GM23338 (cell line): ENCODE data around the gene ADGRV1. TPM values are rescaled to one million over a fixed set of nuclear protein-coding genes. Genes with fewer than 3 reads are reported as not detected.

Experiments
- ATAC-seq: fragments of 200-7000 bp; cut with Tn5 transposase; 3 replicates; pipeline ENCODE4 v1.9.1; 2020
- DNase-seq: peaks from one replicate; pipeline ENCODE4 v3.0.0-alpha.2; 2015; ENCODE audit warnings: low spot score
- H2AFZ ChIP-seq: fragments of 200-600 bp; sonication (generic); 2 replicates; pipeline ENCODE4 v1.8.0; 2016; ENCODE audit warnings: antibody characterized with exemption, mild to moderate bottlenecking, moderate library complexity
- H3F3A ChIP-seq: fragments of 200-600 bp; sonication (generic); replicated peaks from 2 replicates; pipeline ENCODE4 v1.8.0; 2017; ENCODE audit warnings: antibody characterized with exemption, mixed run types, low read depth
- H3K27ac ChIP-seq: fragments of 200-600 bp; sonication (generic); 2 replicates; pipeline ENCODE4 v1.6.1; 2016; ENCODE audit warnings: low read depth
- H3K27me3 ChIP-seq: fragments of 200-600 bp; sonication (generic); 2 replicates; pipeline ENCODE4 v1.8.0; 2016; ENCODE audit warnings: mild to moderate bottlenecking, mixed run types, moderate library complexity; ENCODE audit not compliant: insufficient read depth
- H3K36me3 ChIP-seq: fragments of 200-600 bp; sonication (generic); 2 replicates; pipeline ENCODE4 v1.8.0; 2016; ENCODE audit warnings: mild to moderate bottlenecking; ENCODE audit not compliant: insufficient read depth
- H3K4me1 ChIP-seq: fragments of 200-600 bp; sonication (generic); 2 replicates; pipeline ENCODE4 v1.8.0; 2016; ENCODE audit warnings: mild to moderate bottlenecking, moderate library complexity; ENCODE audit not compliant: insufficient read depth
- H3K4me2 ChIP-seq: fragments of 200-600 bp; sonication (generic); 2 replicates; pipeline ENCODE4 v1.7.1; 2017; ENCODE audit warnings: mixed run types
- H3K4me3 ChIP-seq: fragments of 200-600 bp; sonication (generic); 2 replicates; pipeline ENCODE4 v1.6.1; 2016; ENCODE audit warnings: mixed run types
- H3K79me2 ChIP-seq: fragments of 200-600 bp; sonication (generic); replicated peaks from 2 replicates; pipeline ENCODE4 v1.8.0; 2017; ENCODE audit warnings: mild to moderate bottlenecking; ENCODE audit not compliant: insufficient read depth
- H3K9me2 ChIP-seq: fragments of 200-600 bp; sonication (generic); 2 replicates; pipeline ENCODE4 v1.8.0; 2017; ENCODE audit not compliant: insufficient read depth
- H4K20me1 ChIP-seq: fragments of 200-600 bp; sonication (generic); replicated peaks from 2 replicates; pipeline ENCODE4 v1.8.0; 2017; ENCODE audit warnings: mild to moderate bottlenecking; ENCODE audit not compliant: insufficient read depth
- H3K27ac Mint-ChIP-seq: 2 replicates; pipeline ENCODE4 v1.8.0; 2020; ENCODE audit warnings: inconsistent platforms, mild to moderate bottlenecking, moderate library complexity, mixed read lengths
- H3K27me3 Mint-ChIP-seq: 3 replicates; pipeline ENCODE4 v1.8.0; 2022; ENCODE audit warnings: low read depth, mild to moderate bottlenecking, moderate library complexity, mixed read lengths, inconsistent platforms; ENCODE audit not compliant: insufficient read depth, poor library complexity
- H3K36me3 Mint-ChIP-seq: 3 replicates; pipeline ENCODE4 v1.8.0; 2021; ENCODE audit warnings: low read depth, mild to moderate bottlenecking, inconsistent platforms, moderate library complexity, mixed read lengths
- H3K4me1 Mint-ChIP-seq: 3 replicates; pipeline ENCODE4 v1.8.0; 2020; ENCODE audit warnings: mild to moderate bottlenecking, inconsistent platforms, mixed read lengths
- H3K4me3 Mint-ChIP-seq: 3 replicates; pipeline ENCODE4 v1.8.0; 2021; ENCODE audit warnings: moderate library complexity, mild to moderate bottlenecking, inconsistent platforms, mixed read lengths
- H3K9me3 Mint-ChIP-seq: 3 replicates; pipeline ENCODE4 v1.8.0; 2020; ENCODE audit warnings: moderate library complexity, mild to moderate bottlenecking, inconsistent platforms, mixed read lengths
- CTCF ChIP-seq, 2 experiments: fragments of 200-600 bp in 1 of 2; sonication (generic) in 1 of 2; conservative IDR thresholded peaks; 2 replicates each; pipeline versions ENCODE4 v1.5.1 to v1.6.1; 2016 to 2017; ENCODE audit warnings: antibody characterized with exemption in 2 of 2, low read depth in 2 of 2, mild to moderate bottlenecking in 2 of 2, moderate library complexity in 1 of 2
- ETS1 ChIP-seq: IDR thresholded peaks from 2 replicates; pipeline ENCODE4 v1.6.1; 2016; ENCODE audit warnings: antibody characterized with exemption
- JUNB ChIP-seq: IDR thresholded peaks from one replicate; pipeline ENCODE4 v1.6.1; 2016; ENCODE audit warnings: antibody characterized with exemption; ENCODE audit not compliant: unreplicated experiment
- NANOG ChIP-seq: IDR thresholded peaks from 2 replicates; pipeline ENCODE4 v1.6.1; 2016; ENCODE audit warnings: antibody characterized with exemption, borderline replicate concordance
- REST ChIP-seq: IDR thresholded peaks from one replicate; pipeline ENCODE4 v1.6.1; 2018; ENCODE audit warnings: antibody characterized with exemption; ENCODE audit not compliant: unreplicated experiment
- ZNF114 ChIP-seq: fragments of 250-450 bp; sonication (Bioruptor Pico); IDR thresholded peaks from 2 replicates; pipeline ENCODE4 v1.5.0; 2020; ENCODE audit warnings: mild to moderate bottlenecking, moderate library complexity
- ZNF462 ChIP-seq: fragments of 250-450 bp; sonication (Bioruptor Pico); IDR thresholded peaks from 2 replicates; pipeline ENCODE4 v1.5.0; 2020; ENCODE audit warnings: mild to moderate bottlenecking, moderate library complexity
- polyA plus RNA-seq: library from polyadenylated mRNA; unstranded; fragments of >200 nt; fragmentation: Nextera tagmentation; extraction: Ambion mirVana; gene quantifications from 2 replicates; pipeline ENCODE4 v1.2.1, GENCODE V29; 2016
- total RNA-seq: library from RNA; depleted of rRNA; stranded (reverse); fragments of >200 nt; shearing (Covaris generic); gene quantifications from 2 replicates; pipeline ENCODE4 v1.2.3, GENCODE V29; 2014

The ADGRV1 gene
- total and polyA plus RNA-seq, 2 experiments from 2014 or later = 46.1 to 149 TPM

GRCh38 chr5:91110686-91111085, 552.1 kb downstream of the ADGRV1 start:
- no peaks in the 10 kb centered on the region for H3K36me3 ChIP-seq
- no peak overlapping the region for H2AFZ ChIP-seq
- no peaks in the 10 kb centered on the region for H3F3A ChIP-seq
- peaks cover 9% of the 10 kb centered on the region for H3K36me3 Mint-ChIP-seq
- H3K9me2 ChIP-seq = no peaks in the 10 kb centered on the region
- no peak for DNase-seq
- no peaks in the 10 kb centered on the region for H4K20me1 ChIP-seq
- no peaks in the 10 kb centered on the region for H3K9me3 Mint-ChIP-seq
- H3K4me2 ChIP-seq = no peak overlapping the region
- no peak overlapping the region for H3K4me3 ChIP-seq
- no peak for ATAC-seq
- H3K27ac ChIP-seq = no peak overlapping the region
- no peak overlapping the region for H3K27ac Mint-ChIP-seq
- peaks cover 11% of the 10 kb centered on the region; the same call in 1 of the 2 replicates for H3K4me1 ChIP-seq
- TF ChIP-seq ZNF114 (CRISPR knock-in tag) (no peak), ETS1 (no peak), CTCF (conservative IDR thresholded peaks at IDR 0.05; ENCODE audit: low read depth in 2 of 2) (no peak), NANOG (no peak), ZNF462 (CRISPR knock-in tag) (no peak), JUNB (no peak), REST (no peak)
- peaks cover 5% of the 10 kb centered on the region for H3K27me3 Mint-ChIP-seq
- no peaks in the 10 kb centered on the region for H3K27me3 ChIP-seq
- H3K4me3 Mint-ChIP-seq = no peak overlapping the region
- H3K4me1 Mint-ChIP-seq = peaks cover 11% of the 10 kb centered on the region
- no peaks in the 10 kb centered on the region for H3K79me2 ChIP-seq
